Suprapubic skin (tissue), 4 donors: Measurements from ENCODE around the gene CDC37.

Source experiments
- CTCF ChIP-seq, 2 donors: fragments of 200-600 bp in 1 of 2; fragments of 450-650 bp in 1 of 2; sonication (generic) in 1 of 2; IDR thresholded peaks; one replicate each; pipeline ENCODE4 v1.5.1; 2016 to 2019; ENCODE audit warnings: antibody characterized with exemption in 2 of 2, mild to moderate bottlenecking in 1 of 2, moderate library complexity in 1 of 2
- POLR2A ChIP-seq, 2 donors: fragments of 450-650 bp; IDR thresholded peaks; one replicate each; pipeline ENCODE4 v1.6.1; 2017; ENCODE audit warnings: antibody characterized with exemption in 2 of 2, mild to moderate bottlenecking in 2 of 2, moderate library complexity in 2 of 2
- POLR2AphosphoS5 ChIP-seq, 3 donors: sonication (generic); formaldehyde crosslinking; IDR thresholded peaks; one replicate each; pipeline ENCODE4 v1.6.1; 2017; ENCODE audit warnings: antibody characterized with exemption in 3 of 3

- TF ChIP-seq POLR2AphosphoS5 (IDR thresholded peaks at IDR 0.05) (no peak), CTCF (IDR thresholded peaks at IDR 0.05) (no peak), POLR2A (IDR thresholded peaks at IDR 0.05) (no peak)
These were observed 18.8 kb downstream of the CDC37 start for GRCh38 chr19:10384580-10384979.
